Measurements from ENCODE around the gene SPIN2A.
"Not testable (repeated sequence)": the region's sequence is repeated elsewhere in the genome, so short reads cannot be mapped to it uniquely, and the experiment has no call there.

The SPIN2A gene

GRCh38 chrX:57137073-57137472 lies at the start of gene SPIN2A:
Gene SPIN2A, minus strand, starts transcription at chrX:57137397. Its CDS starts 800 bp downstream, at chrX:57136597.
- DNase-seq, result not testable (repeated sequence)

- no peak for DNase-seq
Observed at GRCh38 chrX:57178605-57179004, 41.4 kb upstream of the SPIN2A start.

GRCh38 chrX:57177070-57177469 lies 39.9 kb upstream of the SPIN2A start:
- no peak for DNase-seq

GRCh38 chrX:57172544-57172943 lies 35.3 kb upstream of the SPIN2A start:
- DNase-seq, result no peak

- DNase-seq, result no peak
Observed at GRCh38 chrX:57156397-57157049, 19.3 kb upstream of the SPIN2A start.

- no peak for DNase-seq
Observed at GRCh38 chrX:57155171-57155570, 18.0 kb upstream of the SPIN2A start.

- DNase-seq, result not testable (repeated sequence)
Observed at GRCh38 chrX:57152222-57152621, 15.0 kb upstream of the SPIN2A start.

- no peak for DNase-seq
Observed at GRCh38 chrX:57138674-57139073, 1.5 kb upstream of the SPIN2A start.

- no peak for DNase-seq
Observed at GRCh38 chrX:57137501-57137900, 304 bp upstream of the SPIN2A start.

GRCh38 chrX:57136589-57136988 lies 608 bp downstream of the SPIN2A start:
- DNase-seq, result not testable (repeated sequence)

- DNase-seq, result no peak
Observed at GRCh38 chrX:57135287-57135686, 1.9 kb downstream of the SPIN2A start.

- no peak for DNase-seq
Observed at GRCh38 chrX:57134702-57135101, 2.5 kb downstream of the SPIN2A start.

- no peak for DNase-seq
Observed at GRCh38 chrX:57133706-57134105, 3.5 kb downstream of the SPIN2A start.

- not testable (repeated sequence) for DNase-seq
Observed at GRCh38 chrX:57133284-57133683, 3.9 kb downstream of the SPIN2A start.

GRCh38 chrX:57132046-57132445 lies 5.2 kb downstream of the SPIN2A start:
- DNase-seq, result no peak

GRCh38 chrX:57121816-57122215 lies 15.4 kb downstream of the SPIN2A start:
- no peak for DNase-seq

- peak; percentile 23 for DNase-seq
Observed at GRCh38 chrX:57121162-57121755, 15.9 kb downstream of the SPIN2A start, which contains the start of gene SPIN2B. Gene SPIN2B, minus strand, starts transcription at chrX:57121548.

GRCh38 chrX:57120619-57121161 lies 16.5 kb downstream of the SPIN2A start:
- not testable (repeated sequence) for DNase-seq

- no peak for DNase-seq
Observed at GRCh38 chrX:57119416-57119815, 17.8 kb downstream of the SPIN2A start.

GRCh38 chrX:57117566-57117965 lies 19.6 kb downstream of the SPIN2A start:
- DNase-seq, result not testable (repeated sequence)

- DNase-seq, result no peak
Observed at GRCh38 chrX:57104921-57105398, 32.2 kb downstream of the SPIN2A start.

GRCh38 chrX:57104406-57104805 lies 32.8 kb downstream of the SPIN2A start:
- DNase-seq, result no peak

- DNase-seq, result no peak
Observed at GRCh38 chrX:57103489-57103888, 33.7 kb downstream of the SPIN2A start.

- not testable (repeated sequence) for DNase-seq
Observed at GRCh38 chrX:57102918-57103317, 34.3 kb downstream of the SPIN2A start.
